NK-92 (cell line): Measurements from ENCODE around the gene DIAPH1.

Source experiments
- DNase-seq: peaks from one replicate; lab custom pipeline; 2025; ENCODE audit not compliant: unreplicated experiment; lab: John Stamatoyannopoulos, UW

Gene DIAPH1

DNA sequence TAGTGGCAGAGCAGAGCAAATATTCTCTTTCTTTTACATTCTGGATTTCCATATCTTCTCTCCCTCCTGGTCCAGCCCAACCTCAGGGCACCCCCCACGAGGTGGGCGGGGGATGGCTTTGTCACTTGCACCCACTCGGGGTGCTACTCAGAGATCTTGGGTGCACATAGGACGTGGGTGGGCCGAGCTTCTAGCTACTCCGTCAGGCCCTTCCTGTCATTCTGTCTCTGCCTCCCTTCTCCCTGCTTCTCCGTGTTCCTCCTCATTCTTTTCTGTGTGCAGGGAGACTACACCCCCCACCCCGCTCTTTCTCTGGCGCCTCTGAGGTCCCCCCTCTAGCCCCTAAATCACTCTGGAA lies 110.4 kb downstream of the DIAPH1 start:
- DNase-seq, result no peak

DNA sequence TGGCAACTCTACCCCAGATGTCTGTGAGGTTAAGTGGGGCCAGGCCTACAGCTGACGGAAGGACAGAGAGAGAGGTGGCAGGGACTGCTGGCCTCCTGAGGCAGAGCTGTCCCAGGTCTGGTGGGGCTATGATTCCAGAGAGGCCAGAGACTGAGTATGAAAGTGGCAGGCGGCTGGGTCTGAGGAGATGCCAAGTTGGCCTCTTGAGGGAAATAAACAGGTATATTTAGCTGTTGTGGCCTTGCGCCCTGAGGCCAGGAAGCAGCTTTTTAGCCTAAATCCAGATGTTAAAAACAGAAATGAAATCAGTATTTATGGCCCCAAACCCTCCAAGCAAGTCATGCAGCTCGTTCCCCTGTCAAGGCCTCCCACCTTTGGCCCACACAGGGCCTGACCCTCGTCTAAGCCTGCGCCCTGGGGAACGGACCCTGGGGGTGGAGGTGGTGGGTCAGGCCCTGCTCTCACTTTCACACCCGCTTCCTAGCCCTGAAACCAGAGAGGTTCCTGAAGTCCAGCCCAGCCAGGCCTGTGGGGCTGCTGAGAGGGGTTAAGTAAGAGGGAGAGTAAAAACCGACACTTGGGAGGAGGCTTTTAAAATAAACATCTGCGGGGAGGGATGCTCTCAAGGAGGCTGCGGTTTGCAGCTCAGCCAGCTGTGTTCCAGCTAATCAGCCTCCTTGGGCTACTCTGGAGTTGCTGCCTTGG lies 111.3 kb downstream of the DIAPH1 start:
- DNase-seq, result no peak

DNA sequence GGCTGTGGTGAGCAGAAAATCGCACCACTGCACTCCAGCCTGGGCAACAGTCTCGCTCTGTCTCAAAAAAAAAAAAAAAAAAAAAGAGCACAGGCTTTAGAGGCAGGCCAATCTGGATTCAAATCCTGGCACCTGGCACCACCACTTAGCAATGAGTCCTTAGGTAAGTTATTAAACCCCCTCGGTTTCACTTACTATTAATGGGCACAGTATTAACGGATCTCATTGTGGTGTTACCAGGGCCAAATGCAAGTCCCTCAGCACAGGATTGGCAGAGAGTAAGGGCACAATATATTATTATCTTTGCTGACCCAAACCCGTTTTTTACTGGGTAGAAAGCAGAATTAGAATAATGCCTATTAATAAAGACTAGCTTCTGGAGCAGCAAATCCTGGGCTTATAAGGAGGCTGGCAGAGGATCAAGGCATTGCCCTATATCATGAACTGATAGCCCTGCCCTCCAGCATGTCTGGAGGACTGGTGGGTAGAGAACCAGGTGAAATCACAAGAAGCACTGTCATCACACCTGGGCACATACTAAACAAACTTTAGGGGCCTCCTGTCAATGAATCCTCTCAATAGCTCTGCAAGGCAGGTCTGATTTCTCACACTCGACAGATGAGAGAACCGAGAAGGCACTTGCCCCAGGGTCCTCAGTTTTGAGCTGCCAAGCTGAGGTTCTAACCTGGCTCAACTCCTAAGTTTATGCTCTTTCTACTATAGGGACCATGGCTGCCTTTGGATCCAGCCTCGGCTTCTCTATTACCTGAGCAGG lies 112.2 kb downstream of the DIAPH1 start:
- no peak for DNase-seq

GRCh38 chr5:141504216-141504615 lies 114.6 kb downstream of the DIAPH1 start:
- no peak for DNase-seq

DNA sequence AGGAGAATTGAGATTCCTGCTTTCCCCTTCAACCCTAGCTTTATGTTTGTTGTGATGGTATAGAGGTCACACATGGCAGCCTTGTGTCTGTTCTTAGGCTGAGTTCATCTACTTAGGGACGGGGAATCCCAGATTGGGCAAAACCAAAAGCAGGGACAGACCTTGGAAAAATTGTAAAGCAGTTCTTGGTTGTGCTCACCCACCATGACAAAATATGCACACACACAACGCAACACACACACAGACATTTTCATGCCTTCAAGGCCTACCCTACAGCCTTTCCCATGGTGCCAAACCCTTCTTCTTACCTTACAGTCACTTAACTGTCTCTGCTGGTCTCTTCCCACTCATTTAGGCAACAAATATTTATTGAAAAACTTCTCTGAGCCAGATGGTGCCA lies 115.1 kb downstream of the DIAPH1 start:
- no peak for DNase-seq

- DNase-seq, result no peak
Observed at GRCh38 chr5:141501761-141502160, 117.0 kb downstream of the DIAPH1 start.

- no peak for DNase-seq
Observed at GRCh38 chr5:141496038-141496437, 122.8 kb downstream of the DIAPH1 start.

- DNase-seq, result no peak
Observed at GRCh38 chr5:141495453-141495811, 123.4 kb downstream of the DIAPH1 start.

- no peak for DNase-seq
Observed at GRCh38 chr5:141494761-141495452, 123.9 kb downstream of the DIAPH1 start.

GRCh38 chr5:141493500-141494422 lies 125.0 kb downstream of the DIAPH1 start:
- DNase-seq, result no peak

DNA sequence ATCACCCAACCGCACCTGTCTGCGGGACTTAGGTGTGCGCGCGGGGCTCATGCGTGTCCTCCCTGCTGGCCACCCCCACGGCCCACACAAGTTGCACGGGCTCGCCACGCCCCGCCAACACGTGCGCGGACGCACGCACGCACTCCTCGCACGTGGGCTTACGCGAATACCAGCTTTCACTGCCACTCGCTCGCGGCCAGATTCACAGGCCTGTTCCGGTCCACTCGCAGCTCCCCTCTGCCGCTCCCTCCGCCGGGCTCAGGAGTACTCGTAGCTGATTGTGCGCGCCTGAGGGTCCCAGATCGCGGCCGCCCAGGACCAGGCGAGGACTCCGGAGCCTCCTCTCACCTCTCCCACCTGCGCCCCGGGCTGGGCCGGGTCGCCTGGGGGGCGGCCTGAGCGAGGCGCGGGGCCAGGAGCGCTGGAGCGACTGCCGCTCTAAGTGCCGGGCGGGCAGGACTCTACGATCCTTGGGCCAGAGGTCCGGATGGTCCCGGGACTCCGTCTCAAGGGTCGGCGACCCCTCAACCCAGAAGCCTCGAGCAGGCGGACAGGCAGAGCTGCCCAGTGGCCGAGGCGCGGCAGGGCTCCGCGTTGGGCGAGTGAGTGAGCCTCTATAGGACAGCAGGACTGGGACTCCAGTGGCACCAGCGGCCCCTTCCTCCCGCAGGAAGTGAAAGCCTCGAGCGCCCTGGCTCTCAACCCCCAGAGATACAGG lies 126.5 kb downstream of the DIAPH1 start:
- no peak for DNase-seq

- DNase-seq, result no peak
Observed at GRCh38 chr5:141491323-141492167, 127.3 kb downstream of the DIAPH1 start.

- no peak for DNase-seq
Observed at GRCh38 chr5:141490771-141491170, 128.0 kb downstream of the DIAPH1 start.

- no peak for DNase-seq
Observed at GRCh38 chr5:141490271-141490670, 128.5 kb downstream of the DIAPH1 start.

DNA sequence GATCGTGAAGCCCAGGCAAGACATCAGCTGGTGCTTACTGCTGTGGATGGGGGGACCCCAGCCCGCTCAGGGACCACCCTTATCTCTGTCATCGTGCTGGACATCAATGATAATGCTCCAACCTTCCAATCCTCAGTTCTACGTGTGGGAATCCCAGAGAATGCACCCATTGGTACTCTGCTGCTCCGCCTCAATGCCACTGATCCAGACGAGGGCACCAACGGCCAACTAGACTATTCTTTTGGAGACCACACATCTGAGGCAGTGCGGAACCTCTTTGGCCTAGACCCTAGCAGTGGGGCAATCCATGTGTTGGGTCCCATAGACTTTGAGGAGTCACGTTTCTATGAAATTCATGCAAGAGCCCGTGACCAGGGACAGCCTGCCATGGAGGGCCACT lies 129.0 kb downstream of the DIAPH1 start:
- DNase-seq, result no peak

GRCh38 chr5:141488591-141489561 lies 129.9 kb downstream of the DIAPH1 start, which contains the start of gene PCDHGC5:
Gene PCDHGC5, plus strand, starts transcription at chr5:141489081. Its CDS starts 160 bp downstream, at chr5:141489241.
- no peak for DNase-seq

- DNase-seq, result no peak
Observed at GRCh38 chr5:141487131-141487530, 131.7 kb downstream of the DIAPH1 start.

DNA sequence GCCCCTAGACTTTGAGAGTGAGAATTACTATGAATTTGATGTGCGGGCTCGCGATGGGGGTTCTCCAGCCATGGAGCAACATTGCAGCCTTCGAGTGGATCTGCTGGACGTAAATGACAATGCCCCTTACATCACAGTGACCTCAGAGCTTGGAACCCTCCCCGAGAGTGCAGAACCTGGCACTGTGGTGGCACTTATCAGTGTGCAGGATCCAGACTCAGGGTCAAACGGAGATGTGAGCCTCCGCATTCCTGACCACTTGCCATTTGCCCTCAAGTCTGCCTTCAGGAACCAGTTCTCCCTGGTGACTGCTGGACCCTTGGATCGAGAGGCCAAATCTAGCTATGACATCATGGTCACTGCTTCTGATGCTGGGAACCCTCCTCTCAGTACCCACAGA lies 132.7 kb downstream of the DIAPH1 start:
- no peak for DNase-seq
